Measurements from ENCODE around the gene ZNF507.

Gene ZNF507

GRCh38 chr19:32339423-32339822 is 6.0 kb upstream of the ZNF507 start:
- H3K4me3 ChIP-seq (ENCODE audit: low read depth, low read length) = no peak overlapping the region

GRCh38 chr19:32339988-32340874 is 5.2 kb upstream of the ZNF507 start:
- no peak overlapping the region for H3K4me3 ChIP-seq (ENCODE audit: low read depth, low read length)

- H3K4me3 ChIP-seq (ENCODE audit: low read depth, low read length) = no peak overlapping the region
Observed at GRCh38 chr19:32342695-32343094, 2.7 kb upstream of the ZNF507 start.

- no peak overlapping the region for H3K4me3 ChIP-seq (ENCODE audit: low read depth, low read length)
Observed at GRCh38 chr19:32343550-32344262, 1.7 kb upstream of the ZNF507 start.

- peak overlapping the region; percentile 88 for H3K4me3 ChIP-seq (ENCODE audit: low read depth, low read length)
Observed at GRCh38 chr19:32346901-32347300, 1.5 kb downstream of the ZNF507 start.

GRCh38 chr19:32347573-32347972 is 2.2 kb downstream of the ZNF507 start:
- H3K4me3 ChIP-seq (ENCODE audit: low read depth, low read length) = no peak overlapping the region

GRCh38 chr19:32349051-32349450 is 3.6 kb downstream of the ZNF507 start:
- no peak overlapping the region for H3K4me3 ChIP-seq (ENCODE audit: low read depth, low read length)

GRCh38 chr19:32349724-32350470 is 4.5 kb downstream of the ZNF507 start:
- no peak overlapping the region for H3K4me3 ChIP-seq (ENCODE audit: low read depth, low read length)

GRCh38 chr19:32350471-32350865 is 5.1 kb downstream of the ZNF507 start:
- H3K4me3 ChIP-seq (ENCODE audit: low read depth, low read length) = no peak overlapping the region

- H3K4me3 ChIP-seq (ENCODE audit: low read depth, low read length) = no peak overlapping the region
Observed at GRCh38 chr19:32350987-32351348, 5.6 kb downstream of the ZNF507 start.

GRCh38 chr19:32352241-32352630 is 6.8 kb downstream of the ZNF507 start:
- H3K4me3 ChIP-seq (ENCODE audit: low read depth, low read length) = no peak overlapping the region

- no peak overlapping the region for H3K4me3 ChIP-seq (ENCODE audit: low read depth, low read length)
Observed at GRCh38 chr19:32354345-32354744, 8.9 kb downstream of the ZNF507 start.

GRCh38 chr19:32355309-32355708 is 9.9 kb downstream of the ZNF507 start:
- no peak overlapping the region for H3K4me3 ChIP-seq (ENCODE audit: low read depth, low read length)

GRCh38 chr19:32357720-32358119 is 12.3 kb downstream of the ZNF507 start:
- no peak overlapping the region for H3K4me3 ChIP-seq (ENCODE audit: low read depth, low read length)

GRCh38 chr19:32358321-32358720 is 12.9 kb downstream of the ZNF507 start:
- H3K4me3 ChIP-seq (ENCODE audit: low read depth, low read length) = no peak overlapping the region

- H3K4me3 ChIP-seq (ENCODE audit: low read depth, low read length) = no peak overlapping the region
Observed at GRCh38 chr19:32359581-32359980, 14.2 kb downstream of the ZNF507 start.

- H3K4me3 ChIP-seq (ENCODE audit: low read depth, low read length) = no peak overlapping the region
Observed at GRCh38 chr19:32361574-32362317, 16.3 kb downstream of the ZNF507 start.

- H3K4me3 ChIP-seq (ENCODE audit: low read depth, low read length) = no peak overlapping the region
Observed at GRCh38 chr19:32362318-32362691, 16.9 kb downstream of the ZNF507 start.

GRCh38 chr19:32363175-32363574 is 17.8 kb downstream of the ZNF507 start:
- no peak overlapping the region for H3K4me3 ChIP-seq (ENCODE audit: low read depth, low read length)

GRCh38 chr19:32363632-32364031 is 18.2 kb downstream of the ZNF507 start:
- H3K4me3 ChIP-seq (ENCODE audit: low read depth, low read length) = no peak overlapping the region

- no peak overlapping the region for H3K4me3 ChIP-seq (ENCODE audit: low read depth, low read length)
Observed at GRCh38 chr19:32364040-32364439, 18.6 kb downstream of the ZNF507 start.

All from iPS-11a (cell line).